Measurements from ENCODE around the gene AATF. TPM values are rescaled to one million over a fixed set of nuclear protein-coding genes. Genes with fewer than 3 reads are reported as not detected.

Gene AATF
- total RNA-seq, 1 donor from 2014 or later = 86.1 TPM

DNA sequence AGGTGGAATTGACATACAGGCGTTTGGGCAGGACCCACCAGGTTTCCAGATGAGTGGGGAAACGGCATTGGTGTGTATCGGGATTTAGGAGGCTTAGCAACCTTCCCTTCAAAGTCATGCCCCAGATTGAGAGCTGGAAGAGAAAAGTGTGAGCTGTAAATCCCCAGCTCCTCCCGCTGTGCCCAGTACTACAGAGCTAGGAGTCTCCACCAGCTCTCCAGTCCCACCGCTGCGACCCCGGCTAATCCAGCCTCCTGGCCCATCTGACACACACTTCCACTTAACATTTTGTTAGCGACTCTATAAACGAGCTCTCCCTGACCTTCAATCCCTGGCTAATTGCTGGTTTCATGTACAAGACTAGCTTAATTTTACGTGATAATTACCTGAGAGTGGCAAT is 41.3 kb upstream of the AATF start:
- intact Hi-C loops (cut with micrococcal nuclease) = no loop called here
- DNase-seq (no peak), ATAC-seq (ENCODE audit: low read depth) (no peak)
- Mint-ChIP-seq H3K27me3 (peaks cover 18% of the 10 kb centered on the region), H3K9me3 (no peaks in the 10 kb centered on the region), H3K4me3 (no peak overlapping the region), H3K36me3 (ENCODE audit: low read depth) (no peaks in the 10 kb centered on the region), H3K27ac (no peak overlapping the region), H3K4me1 (no peaks in the 10 kb centered on the region)
- ChIA-PET CTCF (no interaction called here), POLR2A (no interaction called here)
- TF ChIP-seq, protein P1, sequence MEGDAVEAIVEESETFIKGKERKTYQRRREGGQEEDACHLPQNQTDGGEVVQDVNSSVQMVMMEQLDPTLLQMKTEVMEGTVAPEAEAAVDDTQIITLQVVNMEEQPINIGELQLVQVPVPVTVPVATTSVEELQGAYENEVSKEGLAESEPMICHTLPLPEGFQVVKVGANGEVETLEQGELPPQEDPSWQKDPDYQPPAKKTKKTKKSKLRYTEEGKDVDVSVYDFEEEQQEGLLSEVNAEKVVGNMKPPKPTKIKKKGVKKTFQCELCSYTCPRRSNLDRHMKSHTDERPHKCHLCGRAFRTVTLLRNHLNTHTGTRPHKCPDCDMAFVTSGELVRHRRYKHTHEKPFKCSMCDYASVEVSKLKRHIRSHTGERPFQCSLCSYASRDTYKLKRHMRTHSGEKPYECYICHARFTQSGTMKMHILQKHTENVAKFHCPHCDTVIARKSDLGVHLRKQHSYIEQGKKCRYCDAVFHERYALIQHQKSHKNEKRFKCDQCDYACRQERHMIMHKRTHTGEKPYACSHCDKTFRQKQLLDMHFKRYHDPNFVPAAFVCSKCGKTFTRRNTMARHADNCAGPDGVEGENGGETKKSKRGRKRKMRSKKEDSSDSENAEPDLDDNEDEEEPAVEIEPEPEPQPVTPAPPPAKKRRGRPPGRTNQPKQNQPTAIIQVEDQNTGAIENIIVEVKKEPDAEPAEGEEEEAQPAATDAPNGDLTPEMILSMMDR (IDR thresholded peaks at IDR 0.05) = no peak

DNA sequence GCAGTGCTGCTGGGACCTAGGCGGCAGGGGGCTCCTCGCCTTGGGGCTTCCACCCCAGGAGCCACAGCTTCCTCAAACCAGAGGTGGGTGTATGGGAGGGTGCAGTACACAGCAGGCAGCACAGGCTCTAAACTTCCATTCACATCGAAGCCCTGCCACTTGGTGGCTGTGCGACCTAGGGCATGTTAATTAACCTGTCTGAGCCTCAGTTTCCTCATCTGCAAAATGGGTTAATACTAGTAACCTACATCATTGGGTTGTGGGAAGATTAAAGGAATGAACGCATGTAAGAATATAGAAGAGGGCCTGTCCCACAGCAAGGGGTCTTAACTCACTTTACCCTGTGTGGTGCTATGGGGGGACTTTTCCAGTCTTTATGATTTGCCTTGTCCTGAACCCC is 38.2 kb upstream of the AATF start:
- H3K4me1 Mint-ChIP-seq = no peaks in the 10 kb centered on the region
- ATAC-seq (ENCODE audit: low read depth) (no peak), DNase-seq (no peak)
- H3K9me3 Mint-ChIP-seq = no peaks in the 10 kb centered on the region
- ChIA-PET CTCF (no interaction called here), POLR2A (no interaction called here)
- intact Hi-C loops (cut with micrococcal nuclease) = no loop called here
- H3K36me3 Mint-ChIP-seq (ENCODE audit: low read depth) = no peaks in the 10 kb centered on the region
- TF ChIP-seq, protein P1 (IDR thresholded peaks at IDR 0.05) = no peak
- H3K4me3 Mint-ChIP-seq = no peak overlapping the region
- H3K27me3 Mint-ChIP-seq = peaks cover 20% of the 10 kb centered on the region
- H3K27ac Mint-ChIP-seq = no peak overlapping the region

DNA sequence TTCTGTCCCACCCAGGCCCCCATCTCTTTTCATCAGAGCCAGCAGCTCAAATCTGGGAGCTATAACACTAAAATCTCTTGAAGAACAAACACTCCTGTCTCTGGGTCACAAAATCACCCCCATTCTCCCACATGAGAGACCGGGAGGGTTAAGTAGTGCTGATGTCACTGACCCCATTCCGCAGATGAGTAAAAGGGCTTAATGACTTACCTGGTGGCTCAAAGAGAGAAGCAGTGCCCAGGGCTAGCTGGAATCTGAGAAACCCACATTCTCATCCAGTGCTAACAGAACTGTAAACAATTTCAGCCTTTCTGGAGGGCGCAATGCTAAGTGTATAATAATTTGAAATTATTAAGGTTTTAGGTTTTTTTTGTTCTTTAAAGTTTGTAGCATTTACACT is 37.8 kb upstream of the AATF start:
- Mint-ChIP-seq H3K27ac (no peak overlapping the region), H3K4me3 (no peak overlapping the region), H3K36me3 (ENCODE audit: low read depth) (no peaks in the 10 kb centered on the region), H3K9me3 (no peaks in the 10 kb centered on the region), H3K4me1 (no peaks in the 10 kb centered on the region), H3K27me3 (peaks cover 22% of the 10 kb centered on the region)
- ATAC-seq (ENCODE audit: low read depth) (no peak), DNase-seq (no peak)
- ChIA-PET POLR2A (no interaction called here), CTCF (no interaction called here)
- intact Hi-C loops (cut with micrococcal nuclease) = no loop called here
- TF ChIP-seq, protein P1 (IDR thresholded peaks at IDR 0.05) = no peak

DNA sequence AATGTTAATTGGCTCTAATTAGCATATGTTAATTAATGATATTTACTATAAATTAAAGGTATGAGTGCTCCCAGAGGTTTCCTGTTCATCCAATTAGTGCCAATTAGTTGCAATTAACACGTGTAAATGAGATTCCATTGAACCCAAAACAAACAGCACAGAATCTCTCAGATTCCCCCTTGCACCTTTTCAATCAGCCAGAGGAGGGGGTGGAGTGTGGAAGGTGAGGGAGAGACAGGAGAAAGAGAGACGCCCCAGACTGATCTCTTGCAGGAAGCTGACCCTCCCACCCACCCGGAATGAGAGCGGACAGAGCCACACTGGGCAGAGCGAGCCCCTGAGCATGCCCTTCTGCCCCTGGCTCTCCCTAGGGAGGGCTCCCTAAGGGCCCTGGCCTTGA is 35.6 kb upstream of the AATF start:
- H3K4me3 Mint-ChIP-seq = no peak overlapping the region
- peaks cover 22% of the 10 kb centered on the region for H3K27me3 Mint-ChIP-seq
- ChIA-PET POLR2A (no interaction called here), CTCF (no interaction called here)
- no peaks in the 10 kb centered on the region for H3K4me1 Mint-ChIP-seq
- H3K9me3 Mint-ChIP-seq = no peaks in the 10 kb centered on the region
- no peak for DNase-seq
- H3K27ac Mint-ChIP-seq = no peak overlapping the region
- no peaks in the 10 kb centered on the region for H3K36me3 Mint-ChIP-seq (ENCODE audit: low read depth)
- intact Hi-C loops (cut with micrococcal nuclease) = no loop called here
- no peak for ATAC-seq (ENCODE audit: low read depth)
- TF ChIP-seq, protein P1 (IDR thresholded peaks at IDR 0.05) = no peak

DNA sequence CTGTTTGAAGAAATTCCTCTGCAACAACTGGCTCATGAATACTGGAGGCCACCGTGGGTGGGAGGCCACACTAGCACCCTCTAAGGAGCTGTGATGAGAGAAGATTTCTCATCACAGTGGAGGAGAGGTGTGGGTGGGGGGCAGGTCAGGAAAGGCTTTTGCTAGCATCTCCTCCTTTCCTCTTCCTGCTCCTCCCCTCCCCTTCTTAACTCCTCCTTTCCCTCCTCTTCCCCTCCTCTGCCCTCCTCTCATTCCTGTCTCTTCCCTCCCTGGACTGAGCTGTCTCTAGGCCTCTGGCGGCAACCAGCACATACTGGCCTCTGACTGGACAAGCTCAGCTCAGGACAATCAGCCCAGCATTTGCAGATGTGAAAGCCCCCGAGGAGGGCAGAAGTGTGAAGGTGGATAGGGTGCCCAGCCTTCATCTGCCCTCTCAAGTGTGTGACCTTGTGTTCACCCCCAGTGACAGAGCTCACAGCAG is 30.5 kb upstream of the AATF start:
- no peaks in the 10 kb centered on the region for H3K9me3 Mint-ChIP-seq
- POLR2A ChIA-PET = no interaction called here
- H3K4me3 Mint-ChIP-seq = no peak overlapping the region
- intact Hi-C loops (cut with micrococcal nuclease) = no loop called here
- CTCF ChIA-PET = no interaction called here
- TF ChIP-seq, protein P1 (IDR thresholded peaks at IDR 0.05) = no peak
- ATAC-seq (ENCODE audit: low read depth) (no peak), DNase-seq (no peak)
- H3K4me1 Mint-ChIP-seq = no peaks in the 10 kb centered on the region
- H3K27ac Mint-ChIP-seq = no peak overlapping the region
- no peaks in the 10 kb centered on the region for H3K36me3 Mint-ChIP-seq (ENCODE audit: low read depth)
- H3K27me3 Mint-ChIP-seq = peaks cover 45% of the 10 kb centered on the region
